RWPE1 (cell line): ENCODE results near the gene SLC22A31.

Experiments used
- CTCF ChIA-PET: fragments of 350-600 bp; sonication (Branson Sonifier 250); formaldehyde crosslinking; extraction: SDS; loops from one replicate; lab custom pipeline; 2021; lab: Yijun Ruan, JAX
- POLR2A ChIA-PET: fragments of 400-600 bp; formaldehyde crosslinking; extraction: SDS; loops from one replicate; lab custom pipeline; 2020; ENCODE audit warnings: antibody characterized with exemption; ENCODE audit not compliant: low non-redundant PET; lab: Yijun Ruan, JAX
- DNase-seq: peaks from one replicate; pipeline ENCODE4 v3.0.0; 2012; ENCODE audit warnings: low spot score
- H3K27ac ChIP-seq: fragments of 450-650 bp; 2 replicates; pipeline ENCODE4 v1.5.1; 2017
- TF ChIP-seq, protein P1 (sequence below): fragments of 450-650 bp; conservative IDR thresholded peaks from 2 replicates; pipeline ENCODE4 v1.5.1; 2017; ENCODE audit warnings: low read depth, mild to moderate bottlenecking

SLC22A31 gene

DNA sequence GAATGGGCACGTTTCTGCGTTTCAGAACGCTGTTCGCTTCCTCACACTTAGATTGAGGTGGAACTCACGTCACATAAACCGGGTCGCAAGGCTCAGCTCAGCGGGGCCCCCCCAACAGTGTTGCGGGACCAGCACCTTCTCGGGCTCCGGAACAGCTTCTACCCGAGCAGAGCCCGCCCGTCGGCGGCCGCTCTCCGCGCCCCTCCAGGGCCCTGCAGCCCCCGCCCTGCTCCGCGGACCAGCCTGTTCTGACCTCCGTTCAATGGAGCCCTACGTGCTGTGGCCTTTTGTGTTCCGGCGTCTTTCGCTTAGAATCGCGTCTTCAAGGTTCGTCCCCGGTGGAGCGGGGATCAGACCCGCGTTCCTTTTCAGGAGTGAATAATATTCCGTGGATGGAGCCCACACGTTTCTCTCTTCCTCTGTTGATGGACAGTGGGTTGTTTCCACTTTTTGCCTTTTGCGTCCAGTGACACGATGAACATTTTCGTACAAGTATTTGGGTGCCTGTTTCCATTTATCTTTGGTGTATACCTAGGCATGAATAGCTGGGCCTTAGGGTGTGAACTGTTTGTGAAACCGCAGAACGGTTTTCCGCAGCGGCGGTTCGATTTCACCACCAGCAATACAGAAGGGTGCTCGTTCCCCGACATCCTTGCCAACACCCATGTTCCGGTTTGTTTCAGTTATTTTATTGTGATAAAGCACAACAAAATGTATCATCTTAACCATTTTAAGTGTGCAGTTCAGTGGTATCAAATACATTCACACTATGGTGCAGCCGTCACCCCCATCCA is 2.3 kb upstream of the SLC22A31 start:
- no peak overlapping the region for H3K27ac ChIP-seq
- POLR2A ChIA-PET = no interaction called here
- no peak for DNase-seq
- TF ChIP-seq, protein P1, sequence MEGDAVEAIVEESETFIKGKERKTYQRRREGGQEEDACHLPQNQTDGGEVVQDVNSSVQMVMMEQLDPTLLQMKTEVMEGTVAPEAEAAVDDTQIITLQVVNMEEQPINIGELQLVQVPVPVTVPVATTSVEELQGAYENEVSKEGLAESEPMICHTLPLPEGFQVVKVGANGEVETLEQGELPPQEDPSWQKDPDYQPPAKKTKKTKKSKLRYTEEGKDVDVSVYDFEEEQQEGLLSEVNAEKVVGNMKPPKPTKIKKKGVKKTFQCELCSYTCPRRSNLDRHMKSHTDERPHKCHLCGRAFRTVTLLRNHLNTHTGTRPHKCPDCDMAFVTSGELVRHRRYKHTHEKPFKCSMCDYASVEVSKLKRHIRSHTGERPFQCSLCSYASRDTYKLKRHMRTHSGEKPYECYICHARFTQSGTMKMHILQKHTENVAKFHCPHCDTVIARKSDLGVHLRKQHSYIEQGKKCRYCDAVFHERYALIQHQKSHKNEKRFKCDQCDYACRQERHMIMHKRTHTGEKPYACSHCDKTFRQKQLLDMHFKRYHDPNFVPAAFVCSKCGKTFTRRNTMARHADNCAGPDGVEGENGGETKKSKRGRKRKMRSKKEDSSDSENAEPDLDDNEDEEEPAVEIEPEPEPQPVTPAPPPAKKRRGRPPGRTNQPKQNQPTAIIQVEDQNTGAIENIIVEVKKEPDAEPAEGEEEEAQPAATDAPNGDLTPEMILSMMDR = no peak
- CTCF ChIA-PET = interaction anchor here (1.0 kb wide), 1 partner anchor 30 kb away, joined by 3 read pairs; no protein-coding TSS in a partner anchor

GRCh38 chr16:89201439-89202377 is 1.4 kb upstream of the SLC22A31 start:
- TF ChIP-seq, protein P1 = no peak
- H3K27ac ChIP-seq = no peak overlapping the region
- POLR2A ChIA-PET = interaction anchor here (0.6 kb wide), 1 partner anchor 314 kb away, joined by 3 read pairs; no protein-coding TSS in a partner anchor
- peak; percentile 93 for DNase-seq
- CTCF ChIA-PET = no interaction called here

DNA sequence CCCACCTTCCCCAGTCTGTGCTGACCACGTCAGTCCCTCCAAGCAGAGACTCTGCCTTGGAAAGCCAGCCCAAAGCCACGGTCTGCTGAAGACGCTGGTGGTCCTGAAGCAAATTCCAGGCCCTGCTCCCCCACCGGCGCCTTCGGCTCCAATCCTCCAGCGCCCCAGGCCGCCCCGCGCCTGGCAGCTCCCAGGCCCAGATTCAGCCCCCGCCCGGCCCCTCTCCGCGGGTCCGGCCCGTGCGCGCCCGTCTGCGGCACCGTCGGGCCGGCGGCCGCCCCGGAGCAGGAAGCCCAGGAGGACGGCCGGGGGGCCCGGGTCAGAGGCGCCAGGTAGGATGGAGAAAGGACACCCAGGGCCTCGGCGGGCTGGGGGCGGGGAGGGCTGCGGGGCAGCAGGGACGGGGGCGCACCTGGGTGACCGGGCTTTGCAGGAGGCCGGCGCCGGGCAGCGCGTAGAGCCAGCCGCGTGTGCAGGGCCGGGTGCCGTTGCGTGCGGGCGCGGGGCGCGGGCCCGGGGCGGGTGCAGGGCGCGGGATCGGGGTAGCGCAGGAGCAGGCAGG is 594 bp upstream of the SLC22A31 start:
- ChIA-PET CTCF (interaction anchor here (0.6 kb wide), 1 partner anchor 40 kb away, joined by 3 read pairs; no protein-coding TSS in a partner anchor), POLR2A (interaction anchor here (0.6 kb wide), 1 partner anchor 315 kb away, joined by 3 read pairs; no protein-coding TSS in a partner anchor)
- DNase-seq = no peak
- no peak overlapping the region for H3K27ac ChIP-seq
- TF ChIP-seq, protein P1 = no peak

DNA sequence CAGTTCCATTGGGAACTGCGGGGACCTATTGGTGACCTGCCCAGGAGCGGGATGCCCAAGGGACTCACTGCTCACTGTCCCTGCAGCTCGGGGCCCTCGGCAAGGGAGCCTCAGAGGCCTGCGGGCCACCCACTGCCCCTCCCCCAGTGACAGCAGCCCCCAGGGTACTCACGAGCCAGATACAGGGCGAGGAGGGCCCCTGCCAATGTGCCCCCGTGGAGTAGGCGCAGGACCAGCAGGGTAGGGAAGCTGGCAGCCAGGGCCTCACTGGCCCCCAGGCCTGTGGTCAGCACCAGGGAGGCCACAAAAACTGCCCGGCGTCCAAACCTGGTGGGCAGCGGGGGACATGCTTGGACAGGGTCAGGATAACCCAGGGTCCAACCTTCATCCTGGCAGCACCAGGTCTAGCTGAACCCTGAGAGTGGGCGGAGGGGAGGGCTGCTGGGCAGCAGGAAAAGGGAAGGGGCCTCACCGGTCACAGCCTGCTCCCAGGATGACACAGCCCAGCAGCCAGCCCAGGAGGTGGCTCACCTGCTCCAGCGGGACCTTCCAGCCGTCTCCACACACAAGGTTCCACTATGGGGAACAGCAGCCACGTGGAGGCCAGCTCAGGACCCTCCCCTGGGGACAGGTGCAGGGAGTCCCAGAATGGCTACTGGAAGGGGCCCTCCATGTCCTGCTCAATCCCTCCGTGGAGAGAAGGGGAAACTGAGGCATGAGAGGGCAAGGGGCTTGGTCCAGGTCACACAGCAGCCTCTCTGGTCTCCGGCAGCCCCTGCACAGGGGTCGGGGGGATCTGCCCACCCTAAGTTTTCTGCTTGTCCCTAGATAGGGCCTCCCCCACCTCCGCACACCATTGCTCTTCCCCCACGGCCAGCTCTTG is 855 bp downstream of the SLC22A31 start:
- POLR2A ChIA-PET = no interaction called here
- DNase-seq = no peak
- CTCF ChIA-PET = no interaction called here
- TF ChIP-seq, protein P1 = no peak
- H3K27ac ChIP-seq = no peak overlapping the region

- no peak for DNase-seq
- TF ChIP-seq, protein P1 = no peak
- ChIA-PET POLR2A (no interaction called here), CTCF (no interaction called here)
- H3K27ac ChIP-seq = no peak overlapping the region
Measured at GRCh38 chr16:89198417-89199240, 1.7 kb downstream of the SLC22A31 start.
